Right lobe of liver (tissue), 4 donors: Measurements from ENCODE around the gene AGL.

Experiments
- POLR2A ChIP-seq: fragments of 450-650 bp; IDR thresholded peaks from one replicate; pipeline ENCODE4 v1.6.1; 2017; ENCODE audit warnings: antibody characterized with exemption, mild to moderate bottlenecking
- TF ChIP-seq, protein P1 (sequence below), 4 donors: fragments of 200-600 bp in 3 of 4; fragments of 450-650 bp in 1 of 4; IDR thresholded peaks; one replicate each; pipeline versions ENCODE4 v1.5.1 to v1.8.0; 2016 to 2022; ENCODE audit warnings: antibody characterized with exemption in 4 of 4, mild to moderate bottlenecking in 2 of 4
- donor health status: DM: no; HTN: no; CAD: no.
- donor health status: DM: no; HTN: no; CAD: no.
- donor health status: DM: no; HTN: yes; CAD: no.

DNA sequence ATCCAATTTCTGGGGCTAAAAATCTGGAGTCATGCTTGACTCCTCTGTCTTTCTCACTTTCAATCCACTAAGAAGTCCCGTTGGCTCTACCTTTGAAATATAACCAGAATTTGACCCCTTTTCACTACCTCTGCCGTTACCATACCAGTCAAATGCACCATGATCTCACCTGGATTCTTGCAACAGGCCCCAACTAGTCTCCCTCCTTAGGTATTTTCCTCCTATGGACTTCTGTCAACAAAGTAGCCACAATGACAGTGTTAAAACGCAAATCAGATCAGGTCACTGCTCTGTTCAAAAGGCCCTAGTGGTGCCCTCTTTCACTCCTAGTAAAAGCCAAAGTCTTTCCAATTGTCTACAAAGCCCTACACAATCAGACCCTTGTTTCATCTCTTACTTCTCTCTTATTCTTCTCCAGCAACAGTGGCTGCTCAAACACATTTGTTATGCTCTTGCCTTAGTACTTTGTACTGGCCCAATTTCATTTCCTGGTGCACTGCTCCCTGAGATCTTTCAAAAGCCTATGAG lies 35.7 kb upstream of the AGL start:
- TF ChIP-seq POLR2A, result no peak
- TF ChIP-seq, protein P1, sequence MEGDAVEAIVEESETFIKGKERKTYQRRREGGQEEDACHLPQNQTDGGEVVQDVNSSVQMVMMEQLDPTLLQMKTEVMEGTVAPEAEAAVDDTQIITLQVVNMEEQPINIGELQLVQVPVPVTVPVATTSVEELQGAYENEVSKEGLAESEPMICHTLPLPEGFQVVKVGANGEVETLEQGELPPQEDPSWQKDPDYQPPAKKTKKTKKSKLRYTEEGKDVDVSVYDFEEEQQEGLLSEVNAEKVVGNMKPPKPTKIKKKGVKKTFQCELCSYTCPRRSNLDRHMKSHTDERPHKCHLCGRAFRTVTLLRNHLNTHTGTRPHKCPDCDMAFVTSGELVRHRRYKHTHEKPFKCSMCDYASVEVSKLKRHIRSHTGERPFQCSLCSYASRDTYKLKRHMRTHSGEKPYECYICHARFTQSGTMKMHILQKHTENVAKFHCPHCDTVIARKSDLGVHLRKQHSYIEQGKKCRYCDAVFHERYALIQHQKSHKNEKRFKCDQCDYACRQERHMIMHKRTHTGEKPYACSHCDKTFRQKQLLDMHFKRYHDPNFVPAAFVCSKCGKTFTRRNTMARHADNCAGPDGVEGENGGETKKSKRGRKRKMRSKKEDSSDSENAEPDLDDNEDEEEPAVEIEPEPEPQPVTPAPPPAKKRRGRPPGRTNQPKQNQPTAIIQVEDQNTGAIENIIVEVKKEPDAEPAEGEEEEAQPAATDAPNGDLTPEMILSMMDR (IDR thresholded peaks at IDR 0.05), result no peak
